ENCODE results near the gene KAZN.

The KAZN gene

DNA sequence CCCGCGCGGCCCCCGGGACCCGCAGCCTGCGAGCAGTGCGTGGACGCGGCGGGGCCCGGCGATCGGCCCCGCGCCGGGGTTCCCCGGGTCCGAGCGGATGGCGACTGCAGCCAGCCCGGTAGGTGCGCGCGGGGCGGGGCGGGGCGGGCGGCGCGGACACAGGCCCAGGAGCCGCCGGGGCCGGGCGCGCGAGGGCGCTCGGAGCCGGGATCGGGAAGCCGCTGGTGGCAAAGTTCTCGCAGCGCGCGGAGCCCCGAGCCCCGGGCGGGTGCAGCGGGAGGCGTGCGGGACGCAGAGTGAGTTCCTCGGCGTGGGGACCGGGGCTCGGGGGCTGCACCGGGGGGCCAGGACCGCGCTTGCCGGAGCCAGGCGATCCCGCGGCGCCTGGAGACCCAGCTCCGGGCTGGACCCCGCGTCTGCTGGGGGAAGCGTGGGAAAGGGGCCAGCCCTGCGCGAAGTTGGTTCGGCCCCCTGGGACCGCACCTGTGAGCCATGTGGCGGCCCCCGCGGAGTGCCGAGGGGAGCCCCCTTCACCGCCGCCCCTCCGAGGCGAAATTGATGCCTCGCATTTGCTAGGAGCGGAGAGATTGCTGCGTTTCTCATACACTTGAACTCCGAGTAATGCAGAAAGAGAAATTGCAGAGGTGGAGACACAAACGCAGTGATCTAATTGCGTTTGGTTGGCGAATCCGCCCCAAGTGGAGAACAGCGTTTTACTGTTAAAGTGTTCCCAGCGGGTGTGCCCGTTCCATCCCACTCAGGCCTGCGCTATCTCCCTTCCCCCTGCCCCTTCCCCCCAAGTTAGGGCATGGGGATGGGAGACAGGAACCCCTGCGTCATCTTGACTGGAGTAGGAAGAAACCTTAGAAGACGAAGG is 326.2 kb downstream of the KAZN start:
- no peak for DNase-seq

DNA sequence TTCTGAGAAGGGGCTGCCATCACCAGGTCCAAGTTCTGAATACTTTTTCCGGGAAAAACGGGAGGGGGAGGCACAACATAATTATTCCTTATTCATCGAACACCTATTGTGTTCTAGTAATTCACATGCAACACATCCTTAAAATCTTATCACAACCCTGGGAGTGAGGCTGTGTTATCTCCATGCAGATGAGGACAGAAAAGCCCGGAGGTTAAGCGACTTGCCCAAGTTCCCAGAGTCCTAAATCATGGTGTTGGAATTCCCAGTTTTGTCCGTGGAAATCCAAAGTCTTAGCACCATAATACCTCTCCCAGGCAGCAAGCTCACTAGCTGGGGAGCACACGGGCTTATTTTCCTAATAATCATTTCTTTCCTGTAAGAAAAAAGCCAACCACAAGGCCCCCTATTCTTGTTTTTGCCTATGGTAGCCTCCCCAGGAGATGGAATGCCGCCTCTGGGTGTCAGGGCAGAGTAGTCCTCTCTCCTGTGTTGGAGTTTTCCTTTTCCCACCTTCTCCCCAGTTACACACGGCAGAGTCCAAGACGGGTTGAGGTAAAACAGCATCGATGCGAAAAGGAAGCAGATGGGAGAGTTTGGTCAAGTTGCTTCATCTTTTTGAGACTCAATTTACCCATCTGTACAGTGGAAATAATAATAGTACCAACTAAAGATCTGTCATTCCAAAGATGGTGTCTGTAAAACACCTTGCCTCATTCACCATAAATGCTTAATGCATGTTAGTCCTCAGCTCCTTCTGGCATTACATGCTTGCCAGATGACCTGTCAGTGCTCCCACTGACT is 327.1 kb downstream of the KAZN start:
- no peak for DNase-seq

DNA sequence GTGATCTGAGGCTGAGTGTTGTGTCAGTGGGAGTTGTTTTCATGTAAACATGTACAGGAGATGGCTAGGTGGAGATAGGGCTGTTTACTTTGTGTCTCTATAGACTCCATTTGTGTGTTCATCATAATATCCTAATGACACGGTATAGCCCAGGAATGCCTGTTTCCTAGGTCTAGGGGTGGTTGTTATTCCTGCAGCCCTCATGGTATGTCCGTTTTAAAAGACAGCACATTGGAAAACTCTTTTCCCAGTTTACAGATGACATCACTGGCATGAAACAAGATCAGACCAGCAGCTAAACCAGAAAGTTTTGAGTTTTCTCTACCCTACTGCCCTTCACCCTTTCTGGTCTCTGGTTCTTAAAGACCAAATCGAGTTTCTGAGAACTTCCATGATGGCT is 327.7 kb downstream of the KAZN start:
- DNase-seq, result no peak

DNA sequence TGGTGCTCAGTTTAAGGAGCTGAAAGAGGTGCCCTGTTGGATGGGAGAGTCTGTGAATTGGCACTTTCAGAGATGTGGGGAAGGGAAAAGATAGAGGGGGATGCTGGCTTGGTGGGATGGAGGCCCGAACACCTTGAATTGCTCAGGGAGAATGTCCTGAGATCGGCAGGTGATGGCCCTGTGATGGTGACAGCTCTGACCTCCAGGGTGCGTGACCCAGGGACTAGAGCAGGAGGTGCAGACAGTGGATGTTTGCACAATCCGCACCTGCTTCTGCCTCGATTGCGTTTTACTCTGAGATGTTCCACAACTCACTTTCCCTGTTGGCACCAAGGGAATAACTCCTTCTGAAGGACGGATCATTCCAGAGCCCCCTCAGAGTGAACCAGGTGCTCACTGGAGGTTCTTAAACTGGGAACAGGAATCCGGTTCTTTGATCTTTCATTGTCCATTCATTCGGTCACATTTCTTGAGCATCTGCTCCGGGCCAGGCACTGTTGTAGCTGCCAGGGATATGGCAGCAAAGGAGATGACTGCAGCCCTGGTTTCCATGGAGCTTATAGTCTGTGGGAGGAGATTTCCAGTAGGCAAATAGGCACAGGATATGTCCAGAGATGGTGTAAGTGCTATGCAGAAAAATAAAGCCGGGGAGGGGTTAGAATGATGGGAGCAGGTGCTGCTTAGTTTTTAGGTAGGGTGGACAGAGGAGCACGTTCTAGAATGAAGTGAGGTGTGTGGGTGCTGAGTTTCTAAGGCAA is 328.5 kb downstream of the KAZN start:
- DNase-seq, result no peak

DNA sequence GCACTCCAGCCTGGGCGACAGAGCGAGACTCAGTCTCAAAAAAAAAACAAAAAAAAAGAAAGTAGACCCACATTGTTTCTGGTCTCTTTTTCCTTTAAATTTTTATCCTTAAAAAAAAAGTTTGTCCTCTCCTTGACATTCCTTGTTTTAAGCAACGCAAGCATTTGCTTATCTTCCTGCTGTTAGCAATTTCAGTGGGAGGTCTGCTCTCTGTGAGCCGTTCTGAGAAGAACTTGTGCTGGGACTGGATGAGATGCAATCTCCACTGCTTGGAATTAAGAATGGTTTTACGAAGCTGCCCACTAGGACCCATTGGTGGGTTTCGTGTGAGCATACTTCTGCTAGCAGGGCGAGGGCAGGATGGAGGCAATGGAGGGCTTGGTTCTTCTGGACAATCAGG is 329.9 kb downstream of the KAZN start:
- DNase-seq, result no peak

DNA sequence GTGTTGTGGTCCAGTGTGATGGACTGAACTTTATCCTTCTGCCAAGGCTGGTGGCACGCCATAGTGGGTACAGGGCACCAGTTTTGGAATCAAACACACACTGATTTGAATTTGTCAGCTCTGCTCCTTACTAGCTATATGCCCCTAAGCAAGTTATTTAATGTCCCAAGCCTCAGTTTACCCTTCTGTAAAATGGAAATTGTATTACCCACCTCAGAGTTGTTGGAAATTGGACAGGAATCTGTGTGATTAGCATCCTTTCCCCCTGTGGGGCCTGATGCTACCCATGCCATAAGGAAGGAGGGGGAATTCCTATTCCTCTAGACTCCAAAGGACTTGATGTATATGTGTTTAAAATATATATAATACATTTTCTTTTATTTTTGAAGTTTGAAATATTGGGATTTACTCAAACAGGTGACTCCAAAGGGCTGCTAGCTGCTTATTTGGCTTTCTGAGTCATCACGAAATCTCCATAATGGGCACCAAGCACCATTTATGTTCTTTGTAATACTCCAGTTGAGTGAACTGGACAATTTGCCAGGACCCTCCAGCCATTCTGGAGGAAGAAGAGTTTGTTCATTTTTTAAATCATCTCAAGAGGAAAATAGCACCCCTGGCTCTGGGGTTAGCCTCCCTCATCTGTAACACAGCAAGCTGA is 330.5 kb downstream of the KAZN start:
- no peak for DNase-seq

DNA sequence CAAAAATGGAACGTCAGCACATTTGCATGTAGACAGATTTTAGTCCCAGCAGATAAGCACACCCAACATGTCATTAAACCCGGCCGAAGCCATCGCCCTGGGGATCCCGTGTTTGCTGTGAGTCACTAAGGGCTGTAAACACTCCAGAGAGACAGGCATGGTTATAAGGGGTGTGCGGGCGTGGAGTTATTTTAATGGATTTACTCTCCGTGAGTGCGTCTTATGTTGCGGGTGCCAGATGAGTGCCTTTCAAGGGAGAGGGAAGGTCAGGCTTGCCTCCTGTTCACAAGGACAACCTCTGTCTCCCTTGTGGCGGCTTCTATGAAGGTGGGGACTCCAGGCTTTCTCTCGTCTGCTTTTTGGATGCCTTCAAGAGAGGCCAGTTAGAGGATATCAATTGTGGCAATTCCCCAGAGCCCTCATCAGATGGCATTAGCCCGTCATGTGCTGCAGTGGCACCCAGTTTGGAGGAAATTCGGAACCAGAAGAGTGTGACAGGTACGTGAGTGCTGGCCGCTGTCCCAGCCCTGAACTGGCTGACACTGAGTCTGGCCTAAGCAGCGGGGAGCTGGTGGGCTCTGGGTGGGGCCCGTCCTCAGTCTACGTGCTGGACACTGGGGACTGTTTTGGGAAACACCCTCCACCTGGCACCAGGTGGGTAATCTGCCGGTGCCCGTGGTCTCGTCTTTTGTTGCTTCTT is 331.2 kb downstream of the KAZN start:
- DNase-seq, result no peak

DNA sequence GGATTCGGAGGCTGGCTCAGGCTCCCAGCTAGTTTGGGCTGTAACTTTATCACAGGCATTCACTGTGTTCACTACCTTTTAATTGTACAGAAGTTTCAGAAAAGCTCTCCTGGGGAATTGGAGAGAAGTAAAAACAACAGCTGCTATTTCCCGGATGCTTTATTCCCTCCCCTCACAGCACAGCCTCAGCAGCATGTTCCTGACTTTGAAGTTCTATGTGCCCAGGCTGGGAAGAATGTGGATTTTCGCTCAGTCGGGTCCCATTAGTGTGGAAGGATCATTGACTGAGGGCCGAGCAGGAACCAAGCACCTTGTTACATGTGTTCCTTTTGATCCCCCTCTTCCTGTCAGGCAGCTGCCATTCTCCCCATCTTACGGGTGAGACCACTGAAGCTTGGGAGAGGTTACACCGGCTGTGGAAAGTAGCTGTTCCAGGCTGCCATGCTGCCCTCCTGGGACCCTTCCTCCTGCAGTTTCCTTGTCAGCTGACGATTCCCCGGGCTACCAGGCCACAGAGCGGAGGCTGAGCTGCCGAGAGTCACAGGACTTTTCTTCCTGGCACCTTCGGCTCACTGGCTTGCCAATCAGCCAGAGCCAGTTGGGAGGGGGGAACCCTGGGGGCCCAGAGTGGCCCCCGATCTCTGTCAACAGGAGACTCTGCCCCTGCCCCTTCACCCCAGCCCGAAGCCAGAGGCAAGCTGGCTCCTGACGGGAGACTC is 331.9 kb downstream of the KAZN start:
- no peak for DNase-seq

DNA sequence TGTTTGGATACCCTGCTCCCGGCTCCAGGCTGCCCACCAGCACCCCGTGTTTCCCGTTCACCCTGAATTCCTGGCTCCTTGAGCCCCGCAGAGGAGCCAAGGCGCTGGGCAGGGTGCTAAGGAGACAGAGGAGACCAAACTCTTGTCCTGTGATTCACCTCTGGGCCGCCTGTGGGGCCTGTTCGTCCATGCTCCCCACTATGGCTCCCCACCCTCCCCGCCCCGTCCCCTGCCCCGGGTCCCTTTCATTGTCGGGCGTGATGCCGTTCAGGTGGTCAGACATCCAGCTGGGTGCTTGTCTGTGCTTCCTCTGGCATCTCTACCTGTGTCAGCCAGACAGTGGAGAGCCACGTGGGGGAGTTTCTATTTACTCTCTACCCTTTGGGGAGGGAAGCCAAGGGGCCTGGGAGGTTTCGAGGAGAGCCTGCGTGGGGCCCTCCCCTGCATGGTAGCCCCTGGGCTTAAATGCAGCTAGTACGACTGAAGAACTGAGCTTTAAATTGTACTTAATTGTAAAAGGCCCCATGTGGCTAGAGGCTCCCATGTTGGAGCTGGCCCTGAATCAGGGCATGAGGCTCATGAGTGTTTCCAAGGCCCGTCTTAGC is 333.7 kb downstream of the KAZN start:
- DNase-seq, result no peak

DNA sequence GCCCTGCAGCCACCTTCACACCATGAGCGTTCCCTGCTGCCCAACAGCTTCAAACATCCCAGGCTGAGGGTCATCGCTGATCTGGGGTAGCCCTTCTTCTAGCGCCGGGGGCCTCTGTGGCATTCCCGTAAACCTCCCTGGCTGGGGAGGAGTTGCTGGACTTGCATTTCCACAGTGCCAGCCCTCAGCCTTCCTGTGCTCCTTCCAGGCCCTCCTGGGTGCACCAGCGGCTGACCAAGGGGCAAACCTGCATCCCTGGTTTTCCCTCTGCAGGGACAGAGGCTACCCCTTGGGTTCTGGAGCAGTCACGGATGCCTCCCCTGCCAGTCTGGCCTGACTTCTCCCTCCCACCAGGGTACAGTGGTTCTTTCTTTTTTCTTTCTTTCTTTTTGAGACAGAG is 336.4 kb downstream of the KAZN start:
- DNase-seq, result no peak

DNA sequence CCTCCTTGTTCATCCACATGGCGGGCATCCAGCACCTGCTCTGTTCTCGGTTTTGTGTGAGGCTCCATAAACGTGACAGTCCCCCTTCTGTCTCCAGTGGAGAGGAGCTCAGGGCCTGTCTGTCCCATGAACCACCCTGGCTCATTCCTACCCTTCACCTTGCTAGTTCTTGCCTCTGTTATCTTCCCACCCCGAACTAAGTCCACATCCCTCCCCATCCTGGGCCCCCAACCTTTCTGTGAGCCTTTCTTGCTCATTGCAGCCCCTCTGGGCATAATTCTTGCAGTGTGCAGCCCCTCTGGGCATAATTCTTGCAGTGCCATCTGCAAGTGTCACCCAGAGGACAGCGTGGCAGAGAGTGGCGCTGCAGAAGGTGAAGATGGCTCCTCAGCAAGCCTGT is 338.3 kb downstream of the KAZN start:
- DNase-seq, result no peak

DNA sequence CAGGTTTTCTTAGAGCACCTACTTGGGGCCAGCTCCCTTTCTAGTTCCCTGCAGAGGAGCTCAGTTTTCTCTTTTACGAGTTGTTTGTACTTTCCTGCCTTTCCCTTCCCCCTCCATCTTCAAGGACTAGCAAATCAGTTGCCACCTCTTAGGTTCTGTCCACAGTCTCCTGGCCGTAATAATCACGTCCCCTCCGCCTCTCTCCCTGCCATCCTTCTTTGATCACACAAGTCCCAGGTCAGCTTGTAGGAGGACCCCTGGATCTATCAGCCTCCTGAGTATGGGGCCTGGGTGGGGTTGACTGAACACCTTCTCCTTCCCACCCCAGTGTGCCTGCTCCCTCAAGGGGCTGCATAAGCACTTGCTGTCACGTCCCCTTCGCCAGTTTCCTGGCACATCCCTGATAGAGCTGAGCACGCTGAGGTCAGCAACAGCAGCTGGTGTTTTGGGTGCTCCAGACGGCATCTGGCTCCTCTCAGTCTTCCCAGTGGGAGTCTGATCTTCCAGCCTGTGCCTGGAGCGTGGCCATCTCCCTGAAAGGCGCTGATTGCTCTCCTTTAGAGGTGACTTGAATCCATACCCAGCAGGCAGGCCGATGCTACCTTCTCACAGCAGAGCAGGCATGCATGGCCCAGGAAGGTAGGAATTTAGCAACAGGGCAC is 338.9 kb downstream of the KAZN start:
- DNase-seq, result no peak

DNA sequence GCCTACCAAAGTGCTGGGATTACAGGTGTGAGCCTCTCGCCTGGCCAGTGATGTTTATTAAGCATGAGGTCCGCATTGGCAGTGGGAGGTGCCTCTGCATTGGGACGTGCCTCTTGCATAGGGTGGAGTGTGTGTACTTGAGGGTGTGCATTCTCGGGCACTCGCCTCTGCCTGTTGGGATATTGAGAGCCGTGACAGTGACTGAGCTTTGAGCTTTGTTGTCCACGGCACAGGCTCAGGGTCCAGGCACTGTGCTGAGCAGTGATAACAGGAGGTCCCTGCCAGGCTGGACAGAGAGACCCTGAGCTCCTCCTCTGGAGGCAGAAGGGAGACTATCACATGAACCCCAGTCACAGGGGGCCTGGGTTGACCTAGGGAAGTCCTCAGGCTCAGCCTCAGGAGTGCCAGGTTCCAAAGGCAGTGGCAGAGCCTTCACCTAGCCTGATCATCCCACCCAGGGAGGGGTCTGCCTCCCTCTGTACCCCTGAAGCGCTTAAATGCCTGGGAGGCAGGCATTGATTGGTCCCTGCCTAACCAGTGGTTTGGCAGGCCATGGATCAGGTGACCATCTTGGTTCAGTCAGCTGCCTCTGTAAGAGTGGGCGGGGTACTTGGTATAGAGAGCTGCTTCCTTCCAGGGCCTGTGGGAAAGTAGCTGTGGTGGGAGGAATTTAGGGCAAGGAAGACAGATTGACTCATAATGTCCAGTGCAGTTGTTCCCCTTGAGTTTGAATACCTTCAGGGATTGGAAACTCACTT is 341.2 kb downstream of the KAZN start:
- DNase-seq, result no peak

DNA sequence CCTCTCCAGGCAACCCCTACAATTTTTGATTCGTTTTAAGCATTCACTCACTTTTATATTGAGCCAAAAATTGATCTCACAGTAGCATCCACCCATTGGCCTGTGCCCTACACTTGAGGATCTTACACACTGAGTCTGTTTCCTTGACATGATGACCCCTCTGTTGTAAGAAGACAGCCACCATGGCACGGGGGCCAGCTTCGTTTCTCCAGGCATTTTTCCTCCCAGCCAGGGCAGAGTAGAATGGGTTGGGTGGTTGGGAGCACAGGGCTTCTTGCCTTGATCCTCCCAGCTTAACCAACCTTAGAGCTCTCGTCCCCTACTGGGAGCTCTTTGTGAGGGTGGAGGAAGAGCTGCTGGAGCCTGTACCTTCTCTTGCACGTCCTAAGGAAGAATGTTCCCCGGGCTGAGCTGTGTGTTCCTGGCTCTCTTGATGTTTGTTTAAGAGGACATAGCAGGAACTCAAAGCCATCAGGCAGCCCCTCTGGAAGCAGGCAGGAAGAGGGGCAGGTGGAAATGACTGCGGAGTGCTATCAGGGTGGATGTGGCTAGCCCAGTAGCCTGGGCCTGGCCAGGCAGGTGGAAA is 341.9 kb downstream of the KAZN start:
- no peak for DNase-seq

DNA sequence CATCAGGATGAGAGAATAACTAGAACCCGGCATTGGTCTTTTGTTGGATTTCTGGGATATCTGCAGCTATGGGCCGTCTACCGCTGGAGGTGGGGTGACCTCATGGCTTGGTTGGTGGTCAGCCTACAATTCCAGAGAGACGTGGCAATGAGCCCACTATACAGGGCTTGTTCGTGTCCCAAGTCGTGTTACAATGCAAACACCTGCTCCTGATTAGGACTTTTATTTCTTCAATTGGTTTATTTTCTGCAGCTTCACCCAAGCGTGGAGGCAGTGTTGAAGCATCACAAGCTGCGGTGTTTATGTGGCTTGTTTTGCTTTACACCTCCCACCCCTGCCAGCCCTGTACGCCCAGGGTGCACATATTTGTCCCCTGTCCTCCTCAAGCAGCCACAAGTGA is 343.4 kb downstream of the KAZN start:
- DNase-seq, result no peak

DNA sequence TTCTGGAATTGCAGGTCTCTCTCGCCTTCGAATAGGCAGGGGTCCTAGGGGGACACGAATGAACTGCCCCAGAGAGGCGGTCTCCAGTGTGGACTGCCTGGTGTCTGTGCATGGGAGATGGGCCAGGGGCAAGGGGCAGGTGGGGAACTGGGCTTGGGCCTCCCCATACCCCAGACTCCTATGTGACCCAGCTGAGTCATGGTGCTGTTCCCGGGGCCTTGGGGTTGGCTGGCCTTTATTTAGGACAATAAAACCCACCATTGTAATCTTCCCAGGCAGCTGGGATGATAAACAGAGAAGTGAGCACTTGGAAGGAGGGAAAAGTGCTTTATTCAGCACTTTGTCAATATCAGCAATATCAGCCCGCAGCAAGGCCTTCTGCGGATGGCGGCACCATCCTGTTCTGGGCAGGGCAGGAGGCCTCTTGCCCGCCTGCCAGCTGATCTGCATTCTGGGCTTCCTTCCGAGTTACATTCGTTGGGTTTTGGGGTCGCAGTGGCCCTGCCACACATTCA is 346.0 kb downstream of the KAZN start:
- no peak for DNase-seq

DNA sequence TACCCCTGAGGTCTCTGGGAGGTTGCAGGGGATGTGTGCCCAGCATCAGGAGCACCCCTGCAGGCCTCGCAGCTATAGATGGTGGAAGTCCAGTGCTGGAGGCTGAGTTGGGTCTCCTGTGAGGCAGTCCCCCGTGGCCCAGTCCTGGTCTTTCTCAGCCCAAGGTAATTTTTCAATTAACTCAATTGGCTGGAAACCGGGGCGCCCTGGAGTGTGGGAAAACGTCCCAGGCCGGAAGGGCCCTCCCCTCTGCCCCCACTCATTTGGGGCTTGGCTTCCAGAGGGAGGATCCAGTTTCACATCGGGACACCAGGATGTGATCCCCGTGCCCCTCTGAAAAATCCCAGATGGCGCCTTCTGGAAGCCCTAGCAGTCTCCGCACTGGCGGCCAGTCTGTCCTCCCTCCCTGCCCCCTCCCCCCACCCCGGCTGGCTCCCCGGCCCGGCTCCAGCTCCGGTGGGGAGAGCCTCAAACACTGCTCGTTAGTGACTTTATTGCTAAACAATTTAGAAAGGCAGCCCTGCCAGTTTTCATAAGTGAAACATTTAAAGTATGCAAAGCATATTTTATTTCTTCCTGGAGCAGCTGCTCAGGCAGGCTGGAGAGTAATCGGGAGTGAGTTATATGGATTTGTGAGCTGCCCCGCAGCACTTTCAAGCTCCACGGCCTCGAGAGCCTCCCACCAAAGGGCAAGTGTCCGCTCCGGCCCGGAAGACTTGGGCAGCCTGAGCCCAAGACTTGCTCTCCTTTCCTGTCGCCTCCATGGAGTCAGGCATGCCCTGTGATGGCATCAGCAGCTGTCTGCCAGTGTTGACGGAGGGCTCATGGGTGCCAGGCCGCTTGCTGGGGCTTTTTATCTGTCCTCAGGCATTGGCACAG is 346.9 kb downstream of the KAZN start:
- no peak for DNase-seq

DNA sequence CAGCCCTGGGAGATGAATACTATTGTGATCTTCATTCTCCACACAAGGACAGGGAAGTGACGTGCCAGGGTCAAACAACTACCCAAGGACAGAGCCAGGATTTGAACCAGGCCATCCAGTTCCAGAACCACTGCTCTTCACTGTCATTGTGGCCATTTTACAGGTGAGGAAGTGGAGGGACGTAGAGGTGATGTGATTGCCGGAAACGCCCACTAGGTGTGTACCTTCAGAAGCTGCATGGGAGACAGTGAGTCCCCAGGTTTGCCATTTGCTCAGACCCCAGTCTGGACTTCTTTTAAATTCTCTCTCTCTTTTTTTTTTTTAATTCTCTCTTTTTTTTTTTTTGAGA is 347.5 kb downstream of the KAZN start:
- DNase-seq, result no peak
